Measurements from ENCODE around the gene LGALS7B.
"Not testable (repeated sequence)": the region's sequence is repeated elsewhere in the genome, so short reads cannot be mapped to it uniquely, and the experiment has no call there.

LGALS7B gene

GRCh38 chr19:38799104-38799503 is 10.1 kb downstream of the LGALS7B start:
- no peak for TF ChIP-seq CTCF (conservative IDR thresholded peaks at IDR 0.05)
- H3K27ac ChIP-seq: no peak overlapping the region

GRCh38 chr19:38800577-38801347 is 11.8 kb downstream of the LGALS7B start:
- no peak overlapping the region for H3K27ac ChIP-seq

GRCh38 chr19:38801359-38802095 is 12.5 kb downstream of the LGALS7B start:
- no peak for TF ChIP-seq CTCF (conservative IDR thresholded peaks at IDR 0.05)
- no peak overlapping the region for H3K27ac ChIP-seq

More at GRCh38 chr19:38800577-38801347, 11.8 kb downstream of the LGALS7B start:
- no peak for TF ChIP-seq CTCF (conservative IDR thresholded peaks at IDR 0.05)

- no peak for TF ChIP-seq CTCF (conservative IDR thresholded peaks at IDR 0.05)
- no peak overlapping the region for H3K27ac ChIP-seq
Measured at GRCh38 chr19:38803543-38803942, 14.5 kb downstream of the LGALS7B start.

GRCh38 chr19:38805180-38805579 is 16.2 kb downstream of the LGALS7B start:
- TF ChIP-seq CTCF (conservative IDR thresholded peaks at IDR 0.05): no peak
- H3K27ac ChIP-seq: no peak overlapping the region

- no peak overlapping the region for H3K27ac ChIP-seq
- no peak for TF ChIP-seq CTCF (conservative IDR thresholded peaks at IDR 0.05)
Measured at GRCh38 chr19:38806371-38806770, 17.4 kb downstream of the LGALS7B start.

- not testable (repeated sequence) for H3K27ac ChIP-seq
Measured at GRCh38 chr19:38807374-38808098, 18.5 kb downstream of the LGALS7B start.
